GM12874 (cell line): ENCODE data around the gene ACSF2.

Experiments used
- CTCF ChIP-seq: IDR thresholded peaks from 2 replicates; pipeline ENCODE4 v1.5.1; 2011; ENCODE audit warnings: low read depth, mild to moderate bottlenecking, control low read depth, low read length, moderate library complexity; ENCODE audit not compliant: insufficient read depth

Gene ACSF2

GRCh38 chr17:50481648-50482047, 55.6 kb downstream of the ACSF2 start:
- TF ChIP-seq CTCF = no peak

GRCh38 chr17:50482110-50482509, 56.1 kb downstream of the ACSF2 start:
- no peak for TF ChIP-seq CTCF

GRCh38 chr17:50482516-50482915, 56.5 kb downstream of the ACSF2 start:
- peak; percentile 84 for TF ChIP-seq CTCF

GRCh38 chr17:50483266-50483665, 57.2 kb downstream of the ACSF2 start:
- TF ChIP-seq CTCF = no peak

GRCh38 chr17:50484386-50485155, 58.6 kb downstream of the ACSF2 start:
- no peak for TF ChIP-seq CTCF

- TF ChIP-seq CTCF = no peak
These were observed 61.4 kb downstream of the ACSF2 start for GRCh38 chr17:50487213-50488096.

- no peak for TF ChIP-seq CTCF
These were observed 62.9 kb downstream of the ACSF2 start for GRCh38 chr17:50488880-50489279.
